ENCODE measurements around the gene HLTF.
"Not testable (repeated sequence)": the region's sequence is repeated elsewhere in the genome, so short reads cannot be mapped to it uniquely, and the experiment has no call there.

The HLTF gene, protein sequence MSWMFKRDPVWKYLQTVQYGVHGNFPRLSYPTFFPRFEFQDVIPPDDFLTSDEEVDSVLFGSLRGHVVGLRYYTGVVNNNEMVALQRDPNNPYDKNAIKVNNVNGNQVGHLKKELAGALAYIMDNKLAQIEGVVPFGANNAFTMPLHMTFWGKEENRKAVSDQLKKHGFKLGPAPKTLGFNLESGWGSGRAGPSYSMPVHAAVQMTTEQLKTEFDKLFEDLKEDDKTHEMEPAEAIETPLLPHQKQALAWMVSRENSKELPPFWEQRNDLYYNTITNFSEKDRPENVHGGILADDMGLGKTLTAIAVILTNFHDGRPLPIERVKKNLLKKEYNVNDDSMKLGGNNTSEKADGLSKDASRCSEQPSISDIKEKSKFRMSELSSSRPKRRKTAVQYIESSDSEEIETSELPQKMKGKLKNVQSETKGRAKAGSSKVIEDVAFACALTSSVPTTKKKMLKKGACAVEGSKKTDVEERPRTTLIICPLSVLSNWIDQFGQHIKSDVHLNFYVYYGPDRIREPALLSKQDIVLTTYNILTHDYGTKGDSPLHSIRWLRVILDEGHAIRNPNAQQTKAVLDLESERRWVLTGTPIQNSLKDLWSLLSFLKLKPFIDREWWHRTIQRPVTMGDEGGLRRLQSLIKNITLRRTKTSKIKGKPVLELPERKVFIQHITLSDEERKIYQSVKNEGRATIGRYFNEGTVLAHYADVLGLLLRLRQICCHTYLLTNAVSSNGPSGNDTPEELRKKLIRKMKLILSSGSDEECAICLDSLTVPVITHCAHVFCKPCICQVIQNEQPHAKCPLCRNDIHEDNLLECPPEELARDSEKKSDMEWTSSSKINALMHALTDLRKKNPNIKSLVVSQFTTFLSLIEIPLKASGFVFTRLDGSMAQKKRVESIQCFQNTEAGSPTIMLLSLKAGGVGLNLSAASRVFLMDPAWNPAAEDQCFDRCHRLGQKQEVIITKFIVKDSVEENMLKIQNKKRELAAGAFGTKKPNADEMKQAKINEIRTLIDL

DNA sequence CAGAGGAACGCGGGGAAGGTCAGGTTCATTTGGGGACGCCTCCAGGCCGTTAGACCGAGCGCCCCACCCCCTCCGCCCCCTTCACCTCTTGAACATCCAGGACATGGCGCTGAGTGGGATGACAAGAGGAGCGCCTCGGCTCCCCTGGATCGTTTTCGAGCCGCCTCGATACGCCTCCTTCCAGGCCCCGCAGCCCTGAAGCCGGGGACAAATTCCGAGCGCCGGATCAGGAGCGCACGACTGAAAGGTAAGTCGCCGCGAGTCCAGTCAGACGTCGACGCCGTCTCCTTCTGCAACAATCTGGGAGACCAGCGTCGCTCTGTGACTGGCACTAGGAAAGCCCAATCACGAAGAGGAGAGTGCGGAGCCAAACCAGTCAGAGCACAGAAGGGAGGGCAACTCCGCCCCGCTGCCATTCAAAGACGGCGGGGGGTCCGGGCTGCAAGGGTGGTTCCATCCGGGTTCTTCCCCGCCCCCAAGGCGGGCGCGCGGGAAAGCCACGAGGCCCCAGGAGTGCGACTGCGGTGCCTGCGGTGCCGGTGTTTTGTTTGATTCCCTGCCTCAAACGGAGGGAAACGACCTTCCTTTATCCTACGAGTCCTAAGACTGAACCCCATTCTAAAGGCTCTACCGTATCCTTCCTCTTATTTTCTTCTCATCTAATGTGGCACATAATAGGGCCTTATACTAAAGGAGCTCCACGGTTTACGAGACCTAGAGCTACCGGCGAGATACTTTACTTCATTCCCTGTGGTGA lies at the start of gene HLTF:
Gene HLTF, minus strand, starts transcription at position 302 of the 757 bp plus-strand sequence. Its CDS starts 197 bp downstream, at position 105.
- peak; percentile 94 for FAIRE-seq

- no peak for FAIRE-seq
These were observed 48.2 kb upstream of the HLTF start for GRCh38 chr3:149134575-149134974.

DNA sequence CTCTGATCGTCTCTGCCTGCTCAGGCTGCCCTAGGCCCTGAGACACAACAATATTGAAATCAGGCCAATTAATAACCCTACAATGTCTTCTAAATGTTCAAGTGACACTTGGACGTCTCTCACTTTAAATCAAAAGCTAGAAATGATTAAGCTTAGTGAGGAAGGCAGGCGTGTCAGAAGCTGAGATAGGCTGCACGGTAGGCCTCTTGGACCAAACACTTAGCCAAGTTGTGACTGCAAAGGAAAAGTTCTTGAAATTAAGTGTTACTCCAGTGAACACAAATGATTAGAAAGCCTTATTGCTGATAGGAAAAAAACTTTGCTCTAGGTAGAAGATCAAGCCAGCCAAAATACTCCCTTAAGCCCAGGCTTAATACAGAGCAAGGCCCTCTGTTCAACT lies 45.3 kb upstream of the HLTF start:
- no peak for FAIRE-seq

GRCh38 chr3:149129326-149130205 lies 43.2 kb upstream of the HLTF start, which contains the start of gene HPS3:
Gene HPS3, plus strand, starts transcription at chr3:149129638. Its CDS starts 86 bp downstream, at chr3:149129724.
- peak; percentile 11 for FAIRE-seq

- FAIRE-seq = no peak
These were observed 42.5 kb upstream of the HLTF start for GRCh38 chr3:149128821-149129220.

- FAIRE-seq = no peak
These were observed 36.6 kb upstream of the HLTF start for GRCh38 chr3:149122721-149123578.

DNA sequence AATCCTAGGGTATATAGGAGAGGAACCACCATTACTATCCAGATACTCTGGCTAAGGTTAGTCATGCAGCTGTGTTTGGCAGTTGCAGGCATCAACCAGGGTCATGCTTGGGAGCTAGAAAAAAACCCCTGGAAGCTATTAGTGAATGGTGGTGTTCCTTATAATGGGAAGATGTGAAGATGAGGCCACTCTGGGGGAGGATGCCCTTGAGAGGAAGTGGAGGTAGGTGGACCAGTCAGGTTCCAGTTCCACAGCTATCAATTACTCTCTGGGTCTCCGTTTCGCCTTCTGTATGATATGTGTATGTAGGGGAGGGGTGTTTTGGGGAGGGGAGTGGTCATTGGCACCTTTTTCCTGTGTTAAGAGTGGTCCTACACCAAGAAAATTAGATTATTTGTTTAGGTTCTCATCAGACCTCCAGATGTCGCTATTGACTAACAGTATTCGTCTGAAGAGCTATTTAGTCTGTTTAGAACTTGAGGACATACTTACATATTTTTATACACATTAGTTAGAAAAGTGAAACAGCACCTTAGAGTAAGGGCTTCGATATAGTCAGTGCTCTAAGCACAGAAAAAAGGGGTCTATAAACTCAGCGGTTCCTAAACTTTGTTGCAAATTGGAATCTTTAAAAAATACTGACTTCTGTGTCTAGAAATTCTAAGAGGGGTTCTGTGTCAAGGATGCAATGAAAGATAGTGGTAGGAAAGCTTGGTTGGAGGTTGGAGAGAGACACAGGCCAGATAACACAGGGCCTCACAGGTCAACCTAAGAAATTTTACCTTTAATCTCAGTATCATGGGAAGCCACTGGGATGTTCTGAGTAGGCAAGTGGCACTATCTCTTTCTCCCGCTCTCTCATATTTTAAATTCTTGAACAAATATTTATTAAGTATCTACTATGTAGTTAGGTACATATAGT lies 34.0 kb upstream of the HLTF start:
- FAIRE-seq = peak; percentile 96

- FAIRE-seq = no peak
These were observed 33.1 kb upstream of the HLTF start for GRCh38 chr3:149119466-149119865.

DNA sequence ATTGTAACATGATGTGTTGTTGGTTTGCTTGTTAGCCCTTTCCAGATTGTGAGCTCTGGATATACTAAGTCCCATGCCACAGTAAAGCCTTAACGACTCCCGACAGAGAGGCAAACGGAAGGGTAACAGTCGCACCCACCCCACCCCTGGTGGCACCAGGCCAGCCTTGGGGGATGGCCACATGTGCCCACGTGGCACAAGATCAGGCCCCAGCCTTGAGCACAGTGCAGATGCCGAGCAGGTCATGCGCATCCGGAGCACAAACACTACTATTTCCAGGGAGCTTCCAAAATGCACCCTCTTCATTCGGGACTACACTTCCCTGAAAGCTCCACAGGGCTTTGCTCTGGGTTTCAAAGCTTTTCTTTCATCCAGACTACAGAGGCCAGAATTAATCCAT lies 32.4 kb upstream of the HLTF start:
- no peak for FAIRE-seq

DNA sequence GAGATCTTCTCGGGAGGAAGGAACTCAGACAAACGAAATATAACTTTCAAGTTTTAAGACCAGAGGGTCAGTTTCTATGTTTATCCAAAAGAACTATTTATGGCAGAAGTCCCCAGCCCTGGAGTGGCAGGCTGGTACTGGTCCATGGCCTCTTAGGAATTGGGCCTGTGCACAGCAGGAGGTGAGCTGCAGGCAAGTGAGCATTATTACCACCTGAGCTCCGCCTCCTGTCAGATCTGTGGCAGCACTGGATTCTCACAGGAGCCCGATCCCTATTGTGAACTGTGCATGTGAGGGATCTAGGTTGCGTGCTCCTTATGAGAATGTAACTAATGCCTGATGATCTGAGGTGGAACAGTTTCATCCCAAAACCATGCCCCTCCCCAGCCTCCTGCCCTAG lies 28.8 kb upstream of the HLTF start:
- FAIRE-seq = no peak

GRCh38 chr3:149114458-149114857 lies 28.1 kb upstream of the HLTF start:
- no peak for FAIRE-seq

GRCh38 chr3:149104484-149104883 lies 18.2 kb upstream of the HLTF start:
- FAIRE-seq = no peak

GRCh38 chr3:149101641-149102040 lies 15.3 kb upstream of the HLTF start:
- FAIRE-seq = no peak

DNA sequence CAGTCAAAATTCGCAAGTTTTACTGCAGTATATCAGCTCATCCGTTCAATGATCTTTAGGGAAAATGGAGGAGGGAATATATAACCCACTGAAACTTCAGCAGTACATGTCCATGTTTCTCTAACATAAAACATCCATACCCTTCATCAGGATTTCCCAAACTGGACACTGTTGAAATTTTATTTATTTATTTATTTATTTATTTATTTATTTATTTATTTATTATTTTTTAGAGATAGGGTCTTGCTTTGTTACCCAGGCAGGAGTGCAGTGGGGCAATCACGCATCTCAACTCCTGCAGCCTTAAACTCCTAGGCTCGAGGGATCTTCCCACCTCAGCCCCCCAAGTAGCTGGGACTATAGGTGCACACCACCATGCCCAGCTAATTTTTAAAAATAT lies 14.8 kb upstream of the HLTF start:
- no peak for FAIRE-seq

DNA sequence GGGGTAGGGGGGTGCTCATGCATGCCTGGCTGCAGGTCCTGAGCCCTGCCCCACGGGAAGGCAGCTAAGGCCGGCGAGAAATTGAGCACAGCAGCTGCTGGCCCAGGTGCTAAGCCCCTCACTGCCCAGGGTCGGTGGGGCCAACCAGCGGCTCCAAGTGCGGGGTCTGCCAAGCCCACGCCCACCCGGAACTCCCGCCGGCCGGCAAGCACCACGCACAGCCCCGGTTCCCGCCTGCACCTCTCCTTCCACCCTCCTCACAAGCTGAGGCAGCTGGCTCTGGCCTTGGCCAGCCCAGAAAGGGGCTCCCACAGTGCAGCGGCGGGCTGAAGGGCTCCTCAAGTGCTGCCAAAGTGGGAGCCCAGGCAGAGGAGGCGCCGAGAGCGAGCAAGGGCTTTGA lies 11.7 kb upstream of the HLTF start:
- FAIRE-seq = not testable (repeated sequence)

DNA sequence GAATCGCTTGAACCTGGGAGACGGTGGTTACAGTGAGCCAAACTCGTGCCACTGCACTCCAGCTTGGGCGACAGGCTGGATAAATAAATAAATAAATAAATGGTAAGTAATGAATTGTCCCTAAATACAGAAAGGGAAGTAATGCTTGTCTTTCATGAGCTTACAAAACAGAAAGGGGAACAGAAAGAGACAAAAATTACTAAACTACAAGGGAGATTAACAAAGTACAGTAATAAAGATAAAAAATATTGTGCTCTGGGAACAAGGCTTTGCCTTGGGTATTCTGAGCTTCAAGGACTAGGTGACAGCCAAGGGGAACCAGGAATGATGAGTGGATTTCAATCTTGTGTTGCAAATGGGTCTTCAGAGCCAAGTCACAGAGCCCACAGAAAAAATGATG lies 9.2 kb upstream of the HLTF start:
- no peak for FAIRE-seq

DNA sequence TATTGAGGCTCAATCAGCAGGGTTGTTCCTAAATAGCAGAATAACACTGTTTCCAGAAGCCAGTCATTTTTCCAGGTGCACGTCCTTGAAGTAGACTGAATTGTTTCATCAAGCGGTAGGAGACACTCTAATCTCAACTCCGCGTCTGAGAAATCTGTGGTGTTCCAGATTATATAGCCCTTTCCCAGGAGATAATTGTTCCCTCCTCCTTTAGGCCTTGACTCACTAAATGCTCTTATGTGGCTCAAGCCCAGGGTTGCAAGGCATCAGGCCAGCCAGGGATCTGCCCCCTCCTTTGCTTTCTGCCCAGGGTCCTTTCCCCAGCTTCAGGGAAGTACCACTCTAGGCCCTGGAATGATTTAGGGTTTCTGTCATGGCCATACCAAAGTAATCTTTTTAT lies 5.7 kb upstream of the HLTF start:
- no peak for FAIRE-seq

GRCh38 chr3:149090907-149091306 lies 4.6 kb upstream of the HLTF start:
- FAIRE-seq = no peak

GRCh38 chr3:149090461-149090860 lies 4.1 kb upstream of the HLTF start:
- no peak for FAIRE-seq

GRCh38 chr3:149089395-149089794 lies 3.1 kb upstream of the HLTF start:
- FAIRE-seq = no peak
